ENCODE measurements around the gene ME3.
"Not testable (repeated sequence)": the region's sequence is repeated elsewhere in the genome, so short reads cannot be mapped to it uniquely, and the experiment has no call there.

Gene ME3

GRCh38 chr11:86624366-86624765 lies 48.0 kb downstream of the ME3 start:
- Histone ChIP-seq H3K9ac (ENCODE audit: low read length) (no peak overlapping the region), H3K36me3 (ENCODE audit: control insufficient read depth, insufficient read depth, low read length) (no peaks in the 10 kb centered on the region), H3K27ac (ENCODE audit: low read depth, low read length) (no peak overlapping the region), H3K4ac (ENCODE audit: low read depth, low read length) (no peak overlapping the region), H3K56ac (ENCODE audit: low read length) (no peak overlapping the region), H3K79me1 (ENCODE audit: low read length) (no peaks in the 10 kb centered on the region), H4K8ac (ENCODE audit: low read depth, low read length) (no peak overlapping the region), H2BK15ac (replicated peaks; ENCODE audit: low read depth) (no peak overlapping the region), H3K4me1 (ENCODE audit: control insufficient read depth, low read depth, low read length) (no peaks in the 10 kb centered on the region), H4K5ac (ENCODE audit: low read length) (no peak overlapping the region), H2AK5ac (ENCODE audit: low read length) (no peak overlapping the region), H2BK5ac (ENCODE audit: low read length) (no peak overlapping the region), H3K4me3 (ENCODE audit: low read length) (no peak overlapping the region), H2BK120ac (ENCODE audit: low read depth, low read length) (no peak overlapping the region), H3K79me2 (ENCODE audit: control insufficient read depth, insufficient read depth, low read length) (no peaks in the 10 kb centered on the region), H3K18ac (ENCODE audit: low read length) (no peak overlapping the region), H3K4me2 (ENCODE audit: low read length) (no peak overlapping the region), H3K27me3 (ENCODE audit: insufficient read depth, low read length, poor library complexity) (no peaks in the 10 kb centered on the region), H3K23ac (ENCODE audit: low read length) (no peak overlapping the region)
- no CpG with 5 or more reads among the region's 3 CpGs for WGBS (ENCODE audit: extremely low coverage, insufficient coverage, low lambda C conversion rate)
- DNase-seq = no peak

GRCh38 chr11:86623736-86624135 lies 48.7 kb downstream of the ME3 start:
- H4K5ac ChIP-seq (ENCODE audit: low read length) = no peak overlapping the region
- no peak overlapping the region for H2BK120ac ChIP-seq (ENCODE audit: low read depth, low read length)

GRCh38 chr11:86623041-86623621 lies 49.3 kb downstream of the ME3 start:
- Histone ChIP-seq H3K18ac (ENCODE audit: low read length) (no peak overlapping the region), H2BK15ac (replicated peaks; ENCODE audit: low read depth) (no peak overlapping the region), H3K4me1 (ENCODE audit: control insufficient read depth, low read depth, low read length) (no peaks in the 10 kb centered on the region), H3K4me2 (ENCODE audit: low read length) (no peak overlapping the region), H3K27ac (ENCODE audit: low read depth, low read length) (no peak overlapping the region), H3K23ac (ENCODE audit: low read length) (no peak overlapping the region), H3K56ac (ENCODE audit: low read length) (no peak overlapping the region), H3K4ac (ENCODE audit: low read depth, low read length) (no peak overlapping the region), H2AK5ac (ENCODE audit: low read length) (no peak overlapping the region), H3K27me3 (ENCODE audit: insufficient read depth, low read length, poor library complexity) (no peaks in the 10 kb centered on the region), H3K79me2 (ENCODE audit: control insufficient read depth, insufficient read depth, low read length) (no peaks in the 10 kb centered on the region), H3K9ac (ENCODE audit: low read length) (no peak overlapping the region), H2BK5ac (ENCODE audit: low read length) (no peak overlapping the region), H3K79me1 (ENCODE audit: low read length) (no peaks in the 10 kb centered on the region), H2BK120ac (ENCODE audit: low read depth, low read length) (no peak overlapping the region), H3K4me3 (ENCODE audit: low read length) (no peak overlapping the region), H4K5ac (ENCODE audit: low read length) (no peak overlapping the region), H3K36me3 (ENCODE audit: control insufficient read depth, insufficient read depth, low read length) (no peaks in the 10 kb centered on the region), H4K8ac (ENCODE audit: low read depth, low read length) (no peak overlapping the region)
- 100% methylated on average over 1 of the region's 4 CpGs for WGBS (ENCODE audit: extremely low coverage, insufficient coverage, low lambda C conversion rate)
- DNase-seq = no peak

More at GRCh38 chr11:86623736-86624135, 48.7 kb downstream of the ME3 start:
- no peak overlapping the region for H2AK5ac ChIP-seq (ENCODE audit: low read length)
- H3K79me1 ChIP-seq (ENCODE audit: low read length) = no peaks in the 10 kb centered on the region
- no CpG with 5 or more reads among the region's 4 CpGs for WGBS (ENCODE audit: extremely low coverage, insufficient coverage, low lambda C conversion rate)
- no peak overlapping the region for H3K9ac ChIP-seq (ENCODE audit: low read length)
- H3K4ac ChIP-seq (ENCODE audit: low read depth, low read length) = no peak overlapping the region
- H3K27ac ChIP-seq (ENCODE audit: low read depth, low read length) = no peak overlapping the region
- no peaks in the 10 kb centered on the region for H3K79me2 ChIP-seq (ENCODE audit: control insufficient read depth, insufficient read depth, low read length)
- no peak overlapping the region for H4K8ac ChIP-seq (ENCODE audit: low read depth, low read length)
- H3K27me3 ChIP-seq (ENCODE audit: insufficient read depth, low read length, poor library complexity) = no peaks in the 10 kb centered on the region
- H2BK15ac ChIP-seq (replicated peaks; ENCODE audit: low read depth) = no peak overlapping the region
- H2BK5ac ChIP-seq (ENCODE audit: low read length) = no peak overlapping the region
- H3K18ac ChIP-seq (ENCODE audit: low read length) = no peak overlapping the region
- H3K36me3 ChIP-seq (ENCODE audit: control insufficient read depth, insufficient read depth, low read length) = no peaks in the 10 kb centered on the region
- DNase-seq = no peak
- H3K4me2 ChIP-seq (ENCODE audit: low read length) = no peak overlapping the region
- no peak overlapping the region for H3K56ac ChIP-seq (ENCODE audit: low read length)
- no peak overlapping the region for H3K23ac ChIP-seq (ENCODE audit: low read length)
- no peak overlapping the region for H3K4me3 ChIP-seq (ENCODE audit: low read length)
- H3K4me1 ChIP-seq (ENCODE audit: control insufficient read depth, low read depth, low read length) = no peaks in the 10 kb centered on the region

GRCh38 chr11:86621854-86622253 lies 50.6 kb downstream of the ME3 start:
- no peak for DNase-seq
- H3K4me1 ChIP-seq (ENCODE audit: control insufficient read depth, low read depth, low read length) = no peaks in the 10 kb centered on the region
- no peaks in the 10 kb centered on the region for H3K79me2 ChIP-seq (ENCODE audit: control insufficient read depth, insufficient read depth, low read length)
- no peak overlapping the region for H3K56ac ChIP-seq (ENCODE audit: low read length)
- H4K8ac ChIP-seq (ENCODE audit: low read depth, low read length) = no peak overlapping the region
- no peak overlapping the region for H2BK120ac ChIP-seq (ENCODE audit: low read depth, low read length)
- no peaks in the 10 kb centered on the region for H3K79me1 ChIP-seq (ENCODE audit: low read length)
- H3K9ac ChIP-seq (ENCODE audit: low read length) = no peak overlapping the region
- no peak overlapping the region for H2BK5ac ChIP-seq (ENCODE audit: low read length)
- no peak overlapping the region for H3K27ac ChIP-seq (ENCODE audit: low read depth, low read length)
- no peak overlapping the region for H2AK5ac ChIP-seq (ENCODE audit: low read length)
- no peak overlapping the region for H3K4me3 ChIP-seq (ENCODE audit: low read length)
- no peak overlapping the region for H4K5ac ChIP-seq (ENCODE audit: low read length)
- H3K36me3 ChIP-seq (ENCODE audit: control insufficient read depth, insufficient read depth, low read length) = no peaks in the 10 kb centered on the region
- no peaks in the 10 kb centered on the region for H3K27me3 ChIP-seq (ENCODE audit: insufficient read depth, low read length, poor library complexity)
- no peak overlapping the region for H3K18ac ChIP-seq (ENCODE audit: low read length)
- H2BK15ac ChIP-seq (replicated peaks; ENCODE audit: low read depth) = no peak overlapping the region
- H3K4me2 ChIP-seq (ENCODE audit: low read length) = no peak overlapping the region
- no peak overlapping the region for H3K23ac ChIP-seq (ENCODE audit: low read length)
- WGBS (ENCODE audit: extremely low coverage, insufficient coverage, low lambda C conversion rate) = no CpG with 5 or more reads among the region's 3 CpGs
- no peak overlapping the region for H3K4ac ChIP-seq (ENCODE audit: low read depth, low read length)

GRCh38 chr11:86620891-86621521 lies 51.4 kb downstream of the ME3 start:
- Histone ChIP-seq H3K27me3 (ENCODE audit: insufficient read depth, low read length, poor library complexity) (no peaks in the 10 kb centered on the region), H3K79me1 (ENCODE audit: low read length) (no peaks in the 10 kb centered on the region), H3K36me3 (ENCODE audit: control insufficient read depth, insufficient read depth, low read length) (no peaks in the 10 kb centered on the region), H3K18ac (ENCODE audit: low read length) (peak overlapping the region; percentile 18), H3K4ac (ENCODE audit: low read depth, low read length) (no peak overlapping the region), H2BK15ac (replicated peaks; ENCODE audit: low read depth) (no peak overlapping the region), H3K79me2 (ENCODE audit: control insufficient read depth, insufficient read depth, low read length) (no peaks in the 10 kb centered on the region), H3K4me3 (ENCODE audit: low read length) (no peak overlapping the region), H3K9ac (ENCODE audit: low read length) (no peak overlapping the region), H4K8ac (ENCODE audit: low read depth, low read length) (no peak overlapping the region), H3K56ac (ENCODE audit: low read length) (no peak overlapping the region), H3K23ac (ENCODE audit: low read length) (no peak overlapping the region), H2BK120ac (ENCODE audit: low read depth, low read length) (no peak overlapping the region), H2AK5ac (ENCODE audit: low read length) (no peak overlapping the region), H3K4me1 (ENCODE audit: control insufficient read depth, low read depth, low read length) (no peaks in the 10 kb centered on the region), H3K27ac (ENCODE audit: low read depth, low read length) (no peak overlapping the region), H3K4me2 (ENCODE audit: low read length) (no peak overlapping the region), H4K5ac (ENCODE audit: low read length) (no peak overlapping the region), H2BK5ac (ENCODE audit: low read length) (no peak overlapping the region)
- no peak for DNase-seq
- WGBS (ENCODE audit: extremely low coverage, insufficient coverage, low lambda C conversion rate) = no CpG with 5 or more reads among the region's 2 CpGs

- H3K27ac ChIP-seq (ENCODE audit: low read depth, low read length); H3K9ac ChIP-seq (ENCODE audit: low read length); H2BK120ac ChIP-seq (ENCODE audit: low read depth, low read length); H3K4me2 ChIP-seq (ENCODE audit: low read length); H2BK15ac ChIP-seq (replicated peaks; ENCODE audit: low read depth); H4K5ac ChIP-seq (ENCODE audit: low read length); H3K23ac ChIP-seq (ENCODE audit: low read length); H3K56ac ChIP-seq (ENCODE audit: low read length); H2AK5ac ChIP-seq (ENCODE audit: low read length); H3K4me3 ChIP-seq (ENCODE audit: low read length); H3K4ac ChIP-seq (ENCODE audit: low read depth, low read length); H3K27me3 ChIP-seq (ENCODE audit: insufficient read depth, low read length, poor library complexity); H3K18ac ChIP-seq (ENCODE audit: low read length); H4K8ac ChIP-seq (ENCODE audit: low read depth, low read length); H3K36me3 ChIP-seq (ENCODE audit: control insufficient read depth, insufficient read depth, low read length); H3K4me1 ChIP-seq (ENCODE audit: control insufficient read depth, low read depth, low read length); H3K79me1 ChIP-seq (ENCODE audit: low read length); H3K79me2 ChIP-seq (ENCODE audit: control insufficient read depth, insufficient read depth, low read length); DNase-seq; H2BK5ac ChIP-seq (ENCODE audit: low read length): not testable (repeated sequence)
- WGBS (ENCODE audit: extremely low coverage, insufficient coverage, low lambda C conversion rate) = no CpG with 5 or more reads among the region's 3 CpGs
Observed at GRCh38 chr11:86619428-86619827, 53.0 kb downstream of the ME3 start.

Measured in mesendoderm (in vitro differentiated cells).